ENCODE measurements around the gene PCSK7. TPM values are rescaled to one million over a fixed set of nuclear protein-coding genes. Genes with fewer than 3 reads are reported as not detected.

The PCSK7 gene
- total and polyA plus RNA-seq, 12 donors, result 20.5 to 47.0 (median 28.2) TPM

- Histone ChIP-seq H3K36me3 (peaks cover 0 to 87% (median 39%) of the 10 kb centered on the region in 9 donors), H3K4me1 (no peaks in the 10 kb centered on the region), H3K4me3 (no peak overlapping the region), H3K9me3 (no peaks in the 10 kb centered on the region), H3K27ac (no peak overlapping the region), H3K27me3 (no peaks in the 10 kb centered on the region)
- intact Hi-C loops (cut with DNase I), result no loop called here
- ATAC-seq (no peak), DNase-seq (no peak)
- TF ChIP-seq, protein P1, sequence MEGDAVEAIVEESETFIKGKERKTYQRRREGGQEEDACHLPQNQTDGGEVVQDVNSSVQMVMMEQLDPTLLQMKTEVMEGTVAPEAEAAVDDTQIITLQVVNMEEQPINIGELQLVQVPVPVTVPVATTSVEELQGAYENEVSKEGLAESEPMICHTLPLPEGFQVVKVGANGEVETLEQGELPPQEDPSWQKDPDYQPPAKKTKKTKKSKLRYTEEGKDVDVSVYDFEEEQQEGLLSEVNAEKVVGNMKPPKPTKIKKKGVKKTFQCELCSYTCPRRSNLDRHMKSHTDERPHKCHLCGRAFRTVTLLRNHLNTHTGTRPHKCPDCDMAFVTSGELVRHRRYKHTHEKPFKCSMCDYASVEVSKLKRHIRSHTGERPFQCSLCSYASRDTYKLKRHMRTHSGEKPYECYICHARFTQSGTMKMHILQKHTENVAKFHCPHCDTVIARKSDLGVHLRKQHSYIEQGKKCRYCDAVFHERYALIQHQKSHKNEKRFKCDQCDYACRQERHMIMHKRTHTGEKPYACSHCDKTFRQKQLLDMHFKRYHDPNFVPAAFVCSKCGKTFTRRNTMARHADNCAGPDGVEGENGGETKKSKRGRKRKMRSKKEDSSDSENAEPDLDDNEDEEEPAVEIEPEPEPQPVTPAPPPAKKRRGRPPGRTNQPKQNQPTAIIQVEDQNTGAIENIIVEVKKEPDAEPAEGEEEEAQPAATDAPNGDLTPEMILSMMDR (IDR thresholded peaks at IDR 0.05), result no peak
- 94 to 96% methylated on average over 4 of the region's 4 CpGs for WGBS, 2 donors
These were observed 16.5 kb upstream of the PCSK7 start for GRCh38 chr11:117248341-117248740.

- no peaks in the 10 kb centered on the region for H3K9me3 ChIP-seq
- H3K36me3 ChIP-seq, result peaks cover 0 to 85% (median 23%) of the 10 kb centered on the region in 9 donors
- TF ChIP-seq, protein P1 (IDR thresholded peaks at IDR 0.05), result no peak
- ATAC-seq (no peak), DNase-seq (no peak)
- 85% methylated on average over 6 of the region's 6 CpGs for WGBS, 2 donors
- no peak overlapping the region for H3K27ac ChIP-seq
- H3K4me3 ChIP-seq, result no peak overlapping the region
- no peaks in the 10 kb centered on the region for H3K27me3 ChIP-seq
- intact Hi-C loops (cut with DNase I), result loop anchor here in 1 of 10 donors (10.0 kb wide), 1 partner anchor 76 kb away; the partner anchor contains the start of gene BACE1
- H3K4me1 ChIP-seq, result peaks cover 0 to 4% (median 1%) of the 10 kb centered on the region in 9 donors
These were observed 7.4 kb upstream of the PCSK7 start for GRCh38 chr11:117239295-117239694.

- Histone ChIP-seq H3K4me1 (peaks cover 0 to 14% (median 10%) of the 10 kb centered on the region in 9 donors), H3K36me3 (peaks cover 0 to 74% (median 23%) of the 10 kb centered on the region in 9 donors), H3K9me3 (no peaks in the 10 kb centered on the region), H3K27ac (no peak overlapping the region), H3K4me3 (no peak overlapping the region), H3K27me3 (no peaks in the 10 kb centered on the region)
- DNase-seq, result no peak
- TF ChIP-seq, protein P1 (IDR thresholded peaks at IDR 0.05), result no peak
- 95 to 96% methylated on average over 5 of the region's 5 CpGs for WGBS, 2 donors
- ATAC-seq, result no peak
- intact Hi-C loops (cut with DNase I), result loop anchor here in 1 of 10 donors (10.0 kb wide), 1 partner anchor 77 kb away; the partner anchor contains the start of gene BACE1
These were observed 6.3 kb upstream of the PCSK7 start for GRCh38 chr11:117238221-117238620.

DNA sequence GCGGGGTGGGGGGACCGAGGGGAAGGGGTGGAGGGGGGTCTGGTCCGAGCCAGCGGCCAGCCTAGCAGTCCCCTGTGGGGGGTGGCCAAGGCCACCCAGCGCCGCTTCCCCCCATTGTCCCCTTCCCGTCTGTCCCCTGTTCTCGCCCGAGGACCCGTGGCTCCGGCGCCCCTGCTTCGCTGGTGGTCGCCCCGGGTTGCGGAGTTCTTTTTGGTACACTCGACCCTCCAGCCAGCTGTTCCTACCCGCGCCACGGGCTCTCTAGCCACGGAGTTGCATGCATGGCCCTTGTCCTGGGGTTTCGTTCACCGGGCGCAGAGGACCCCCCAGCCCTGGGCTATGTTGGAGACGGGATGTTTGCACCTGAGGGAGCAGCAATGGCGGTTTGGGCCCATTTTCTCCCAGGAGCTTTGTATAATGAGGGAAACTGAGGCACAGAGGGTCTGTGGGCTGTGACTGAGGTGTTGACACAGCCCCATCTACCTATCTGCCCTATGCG, 1.1 kb upstream of the PCSK7 start:
- TF ChIP-seq, protein P1 (IDR thresholded peaks at IDR 0.05), result no peak
- WGBS, 2 donors, result 1 to 2% methylated on average over 23 to 27 of the region's 27 CpGs
- intact Hi-C loops (cut with DNase I), result loop anchor here in 4 of 10 donors (2.0 to 10.0 kb wide), 5 partner anchors 82 to 446 kb away; partner anchors contain the start of genes BACE1 (in 3 of the 4) and ZPR1 (in 1 of the 4)
- Histone ChIP-seq H3K4me1 (peaks cover 8 to 34% (median 30%) of the 10 kb centered on the region in 9 donors), H3K9me3 (no peaks in the 10 kb centered on the region), H3K27me3 (no peaks in the 10 kb centered on the region), H3K27ac (peak overlapping the region; percentile 96 to 100 (median 98)), H3K36me3 (peaks cover 0 to 45% (median 21%) of the 10 kb centered on the region in 9 donors), H3K4me3 (peak overlapping the region; percentile 51 to 100 (median 82))
- DNase-seq (peak in 1 of 2 donors; percentile 21), ATAC-seq (peak in 7 of 8 donors; percentile 13 to 65 (median 30))
